SK-N-SH treated with all-trans-retinoic acid at 6 μM for 48 hours (cell line): ENCODE results near the gene SLC22A23.

Experiments
- ATAC-seq: fragments of 200-7000 bp; cut with Tn5 transposase; 3 replicates; pipeline ENCODE4 v1.9.1; 2020; ENCODE audit warnings: mild to moderate bottlenecking, moderate library complexity
- BACH2 ChIP-seq: fragments of 250-450 bp; sonication (Bioruptor Pico); IDR thresholded peaks from 2 replicates; pipeline ENCODE4 v1.9.0; 2021; ENCODE audit warnings: mild to moderate bottlenecking, borderline replicate concordance
- CSDC2 ChIP-seq: fragments of 250-450 bp; sonication (Bioruptor Pico); IDR thresholded peaks from 2 replicates; pipeline ENCODE4 v1.5.0; 2020; ENCODE audit warnings: mild to moderate bottlenecking, moderate library complexity
- ESRRG ChIP-seq: fragments of 250-450 bp; sonication (Bioruptor Pico); IDR thresholded peaks from 2 replicates; pipeline ENCODE4 v1.6.1; 2021; ENCODE audit warnings: mild to moderate bottlenecking
- ISL1 ChIP-seq: fragments of 250-450 bp; sonication (Bioruptor Pico); IDR thresholded peaks from 2 replicates; pipeline ENCODE4 v2.1.2; 2022; ENCODE audit warnings: mild to moderate bottlenecking, moderate library complexity
- OSR1 ChIP-seq: fragments of 250-450 bp; sonication (Bioruptor Pico); IDR thresholded peaks from 2 replicates; pipeline ENCODE4 v1.8.0; 2022; ENCODE audit warnings: moderate library complexity, mild to moderate bottlenecking, inconsistent platforms
- PPARA ChIP-seq: fragments of 250-450 bp; sonication (Bioruptor Pico); IDR thresholded peaks from 2 replicates; pipeline ENCODE4 v1.5.0; 2020; ENCODE audit warnings: mild to moderate bottlenecking, borderline replicate concordance
- RARB ChIP-seq: fragments of 250-450 bp; sonication (Bioruptor Pico); IDR thresholded peaks from 2 replicates; pipeline ENCODE4 v1.8.0; 2021; ENCODE audit warnings: mild to moderate bottlenecking, moderate library complexity
- SNAI2 ChIP-seq: fragments of 250-450 bp; sonication (Bioruptor Pico); IDR thresholded peaks from 2 replicates; pipeline ENCODE4 v1.5.0; 2020; ENCODE audit warnings: mild to moderate bottlenecking, moderate library complexity
- TCF4 ChIP-seq: fragments of 250-450 bp; sonication (Bioruptor Pico); IDR thresholded peaks from 2 replicates; pipeline ENCODE4 v1.8.0; 2021; ENCODE audit warnings: mild to moderate bottlenecking, moderate library complexity, borderline replicate concordance
- TOX ChIP-seq: fragments of 250-450 bp; sonication (Bioruptor Pico); IDR thresholded peaks from 2 replicates; pipeline ENCODE4 v1.8.0; 2021; ENCODE audit warnings: mild to moderate bottlenecking, moderate library complexity, borderline replicate concordance
- ZC3H10 ChIP-seq: fragments of 250-450 bp; sonication (Bioruptor Pico); IDR thresholded peaks from 2 replicates; pipeline ENCODE4 v1.5.1; 2021; ENCODE audit warnings: mild to moderate bottlenecking, moderate library complexity
- ZFP3 ChIP-seq: fragments of 250-450 bp; sonication (Bioruptor Pico); IDR thresholded peaks from 2 replicates; pipeline ENCODE4 v1.5.0; 2020; ENCODE audit warnings: mild to moderate bottlenecking, moderate library complexity
- ZFP30 ChIP-seq: fragments of 450-650 bp; formaldehyde crosslinking; IDR thresholded peaks from 2 replicates; pipeline ENCODE4 v1.5.0; 2022; ENCODE audit warnings: mild to moderate bottlenecking, moderate library complexity
- ZNF565 ChIP-seq: fragments of 450-650 bp; formaldehyde crosslinking; conservative IDR thresholded peaks from 2 replicates; pipeline ENCODE4 v1.5.0; 2020; ENCODE audit warnings: low read depth, mild to moderate bottlenecking, moderate library complexity
- ZNF70 ChIP-seq: fragments of 450-650 bp; formaldehyde crosslinking; IDR thresholded peaks from 2 replicates; pipeline ENCODE4 v1.5.0; 2020; ENCODE audit warnings: mild to moderate bottlenecking, moderate library complexity
- ZNF8 ChIP-seq: fragments of 450-650 bp; formaldehyde crosslinking; IDR thresholded peaks from 2 replicates; pipeline ENCODE4 v1.5.0; 2020; ENCODE audit warnings: mild to moderate bottlenecking, moderate library complexity
- TF ChIP-seq, protein P1 (sequence below): fragments of 250-450 bp; sonication (Bioruptor Pico); IDR thresholded peaks from 2 replicates; pipeline ENCODE4 v1.5.1; 2020; ENCODE audit warnings: low read depth, mild to moderate bottlenecking, moderate library complexity
- TF ChIP-seq, protein P2 (sequence below): fragments of 250-450 bp; sonication (Bioruptor Pico); IDR thresholded peaks from 2 replicates; pipeline ENCODE4 v1.5.0; 2020; ENCODE audit warnings: mild to moderate bottlenecking, moderate library complexity
- TF ChIP-seq, protein P3 (sequence below): fragments of 250-450 bp; sonication (Bioruptor Pico); IDR thresholded peaks from 2 replicates; pipeline ENCODE4 v1.8.0; 2020; ENCODE audit warnings: mild to moderate bottlenecking, moderate library complexity, borderline replicate concordance

The SLC22A23 gene

DNA sequence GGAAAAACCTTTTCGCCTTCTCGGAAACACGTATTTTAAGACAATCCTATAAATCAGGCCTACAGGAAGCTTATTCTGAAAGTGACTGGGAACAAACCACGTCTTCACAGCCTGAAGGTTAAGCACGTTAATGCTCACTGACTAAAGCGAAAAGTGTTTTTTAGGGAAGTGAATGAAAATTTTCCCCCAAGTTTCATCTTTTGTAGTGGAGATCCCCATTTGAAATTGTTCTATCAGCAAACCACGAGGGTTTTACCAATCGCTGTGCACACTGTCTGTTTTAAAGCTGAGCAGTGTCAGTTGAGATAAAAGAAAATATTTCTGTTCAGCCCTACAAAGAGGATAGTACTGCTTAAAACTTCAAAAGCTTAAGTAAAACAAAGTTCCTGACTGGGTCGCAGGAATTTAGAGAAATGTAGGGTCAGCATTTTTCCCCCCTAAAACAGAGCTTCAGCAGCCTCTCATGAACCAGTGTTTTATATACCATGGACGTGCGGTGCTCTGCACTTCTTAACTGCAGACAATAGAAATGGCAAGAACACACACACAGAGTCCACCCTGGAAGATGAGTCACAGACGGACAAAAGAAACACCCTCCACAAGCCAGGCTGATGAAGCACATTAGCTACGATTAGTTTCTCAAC lies 34.9 kb downstream of the SLC22A23 start:
- TF ChIP-seq OSR1 (CRISPR knock-in tag) (no peak), ZFP3 (CRISPR knock-in tag) (no peak), ISL1 (no peak), PPARA (CRISPR knock-in tag) (no peak), ZNF8 (no peak), RARB (CRISPR knock-in tag) (no peak), ZC3H10 (CRISPR knock-in tag) (no peak)
- TF ChIP-seq, protein P1, sequence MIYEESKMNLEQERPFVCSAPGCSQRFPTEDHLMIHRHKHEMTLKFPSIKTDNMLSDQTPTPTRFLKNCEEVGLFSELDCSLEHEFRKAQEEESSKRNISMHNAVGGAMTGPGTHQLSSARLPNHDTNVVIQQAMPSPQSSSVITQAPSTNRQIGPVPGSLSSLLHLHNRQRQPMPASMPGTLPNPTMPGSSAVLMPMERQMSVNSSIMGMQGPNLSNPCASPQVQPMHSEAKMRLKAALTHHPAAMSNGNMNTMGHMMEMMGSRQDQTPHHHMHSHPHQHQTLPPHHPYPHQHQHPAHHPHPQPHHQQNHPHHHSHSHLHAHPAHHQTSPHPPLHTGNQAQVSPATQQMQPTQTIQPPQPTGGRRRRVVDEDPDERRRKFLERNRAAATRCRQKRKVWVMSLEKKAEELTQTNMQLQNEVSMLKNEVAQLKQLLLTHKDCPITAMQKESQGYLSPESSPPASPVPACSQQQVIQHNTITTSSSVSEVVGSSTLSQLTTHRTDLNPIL = no peak
- TF ChIP-seq, protein P2, sequence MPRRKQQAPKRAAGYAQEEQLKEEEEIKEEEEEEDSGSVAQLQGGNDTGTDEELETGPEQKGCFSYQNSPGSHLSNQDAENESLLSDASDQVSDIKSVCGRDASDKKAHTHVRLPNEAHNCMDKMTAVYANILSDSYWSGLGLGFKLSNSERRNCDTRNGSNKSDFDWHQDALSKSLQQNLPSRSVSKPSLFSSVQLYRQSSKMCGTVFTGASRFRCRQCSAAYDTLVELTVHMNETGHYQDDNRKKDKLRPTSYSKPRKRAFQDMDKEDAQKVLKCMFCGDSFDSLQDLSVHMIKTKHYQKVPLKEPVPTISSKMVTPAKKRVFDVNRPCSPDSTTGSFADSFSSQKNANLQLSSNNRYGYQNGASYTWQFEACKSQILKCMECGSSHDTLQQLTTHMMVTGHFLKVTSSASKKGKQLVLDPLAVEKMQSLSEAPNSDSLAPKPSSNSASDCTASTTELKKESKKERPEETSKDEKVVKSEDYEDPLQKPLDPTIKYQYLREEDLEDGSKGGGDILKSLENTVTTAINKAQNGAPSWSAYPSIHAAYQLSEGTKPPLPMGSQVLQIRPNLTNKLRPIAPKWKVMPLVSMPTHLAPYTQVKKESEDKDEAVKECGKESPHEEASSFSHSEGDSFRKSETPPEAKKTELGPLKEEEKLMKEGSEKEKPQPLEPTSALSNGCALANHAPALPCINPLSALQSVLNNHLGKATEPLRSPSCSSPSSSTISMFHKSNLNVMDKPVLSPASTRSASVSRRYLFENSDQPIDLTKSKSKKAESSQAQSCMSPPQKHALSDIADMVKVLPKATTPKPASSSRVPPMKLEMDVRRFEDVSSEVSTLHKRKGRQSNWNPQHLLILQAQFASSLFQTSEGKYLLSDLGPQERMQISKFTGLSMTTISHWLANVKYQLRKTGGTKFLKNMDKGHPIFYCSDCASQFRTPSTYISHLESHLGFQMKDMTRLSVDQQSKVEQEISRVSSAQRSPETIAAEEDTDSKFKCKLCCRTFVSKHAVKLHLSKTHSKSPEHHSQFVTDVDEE (CRISPR knock-in tag) = no peak
- no peak for ATAC-seq

DNA sequence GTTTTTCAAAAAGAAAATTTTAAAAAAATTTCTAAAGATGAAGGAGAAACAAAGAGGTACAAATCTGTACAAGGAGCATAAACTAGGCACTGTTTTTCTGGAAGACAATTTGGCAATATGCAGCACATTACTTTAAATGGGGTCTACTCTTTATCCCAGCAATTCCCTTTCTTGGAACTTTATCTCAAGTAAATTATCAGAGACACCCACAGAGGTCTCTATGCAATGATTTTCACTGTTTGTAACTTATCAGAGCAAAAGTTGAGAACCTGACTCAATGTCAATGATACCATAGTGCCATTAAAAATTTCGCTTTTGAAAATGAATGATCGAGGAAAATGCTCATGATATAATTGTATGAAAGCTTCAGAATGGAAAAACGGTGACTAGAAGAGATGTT lies 35.7 kb downstream of the SLC22A23 start:
- TF ChIP-seq TCF4 = no peak
- TF ChIP-seq CSDC2 (CRISPR knock-in tag) = no peak
- TF ChIP-seq OSR1 (CRISPR knock-in tag) = no peak
- no peak for TF ChIP-seq ZNF70 (CRISPR knock-in tag)
- no peak for TF ChIP-seq ZNF565 (CRISPR knock-in tag)
- no peak for TF ChIP-seq BACH2
- TF ChIP-seq, protein P1 = no peak
- TF ChIP-seq ESRRG (CRISPR knock-in tag) = no peak
- TF ChIP-seq, protein P2 (CRISPR knock-in tag) = no peak
- no peak for ATAC-seq

DNA sequence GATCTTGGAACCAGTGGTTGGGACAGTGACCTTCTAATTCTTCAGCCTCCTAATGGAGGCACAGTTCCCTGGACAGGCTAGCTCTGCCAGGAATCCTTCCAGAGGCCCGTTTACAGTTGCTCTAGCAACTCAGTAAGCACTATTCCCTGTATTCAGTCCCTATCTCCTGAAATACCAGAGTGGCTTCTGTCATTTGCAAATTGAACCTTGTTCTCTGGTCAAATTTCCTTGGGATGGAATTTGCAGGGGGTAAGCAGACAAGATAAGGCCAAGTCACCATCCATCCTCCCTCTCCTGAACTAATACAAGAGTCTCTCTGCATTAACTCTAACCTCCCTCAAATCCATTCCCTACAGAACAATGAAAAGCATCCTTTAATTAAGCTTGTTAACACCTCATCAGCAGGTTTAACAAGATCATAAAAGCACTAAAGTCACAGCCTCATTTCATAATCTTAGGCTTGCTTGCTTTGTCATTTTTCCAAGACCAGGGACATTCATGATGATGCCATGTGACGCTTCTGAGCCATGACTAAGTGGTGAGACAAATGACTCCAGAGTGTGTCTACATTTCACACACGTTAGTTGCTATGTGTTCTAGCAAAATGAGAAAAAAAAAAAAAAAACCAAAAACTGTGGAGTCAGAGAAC lies 37.1 kb downstream of the SLC22A23 start:
- TF ChIP-seq TOX (CRISPR knock-in tag) (no peak), TCF4 (no peak), ZFP3 (CRISPR knock-in tag) (no peak), SNAI2 (CRISPR knock-in tag) (no peak), OSR1 (CRISPR knock-in tag) (no peak), CSDC2 (CRISPR knock-in tag) (no peak), ZNF565 (CRISPR knock-in tag) (no peak), ISL1 (no peak), ZFP30 (CRISPR knock-in tag) (no peak)
- TF ChIP-seq, protein P1 = no peak
- TF ChIP-seq, protein P3, sequence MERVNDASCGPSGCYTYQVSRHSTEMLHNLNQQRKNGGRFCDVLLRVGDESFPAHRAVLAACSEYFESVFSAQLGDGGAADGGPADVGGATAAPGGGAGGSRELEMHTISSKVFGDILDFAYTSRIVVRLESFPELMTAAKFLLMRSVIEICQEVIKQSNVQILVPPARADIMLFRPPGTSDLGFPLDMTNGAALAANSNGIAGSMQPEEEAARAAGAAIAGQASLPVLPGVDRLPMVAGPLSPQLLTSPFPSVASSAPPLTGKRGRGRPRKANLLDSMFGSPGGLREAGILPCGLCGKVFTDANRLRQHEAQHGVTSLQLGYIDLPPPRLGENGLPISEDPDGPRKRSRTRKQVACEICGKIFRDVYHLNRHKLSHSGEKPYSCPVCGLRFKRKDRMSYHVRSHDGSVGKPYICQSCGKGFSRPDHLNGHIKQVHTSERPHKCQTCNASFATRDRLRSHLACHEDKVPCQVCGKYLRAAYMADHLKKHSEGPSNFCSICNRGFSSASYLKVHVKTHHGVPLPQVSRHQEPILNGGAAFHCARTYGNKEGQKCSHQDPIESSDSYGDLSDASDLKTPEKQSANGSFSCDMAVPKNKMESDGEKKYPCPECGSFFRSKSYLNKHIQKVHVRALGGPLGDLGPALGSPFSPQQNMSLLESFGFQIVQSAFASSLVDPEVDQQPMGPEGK (CRISPR knock-in tag) = no peak
- ATAC-seq = no peak
